Measurements from ENCODE around the gene ZNRD2.

The ZNRD2 gene

DNA sequence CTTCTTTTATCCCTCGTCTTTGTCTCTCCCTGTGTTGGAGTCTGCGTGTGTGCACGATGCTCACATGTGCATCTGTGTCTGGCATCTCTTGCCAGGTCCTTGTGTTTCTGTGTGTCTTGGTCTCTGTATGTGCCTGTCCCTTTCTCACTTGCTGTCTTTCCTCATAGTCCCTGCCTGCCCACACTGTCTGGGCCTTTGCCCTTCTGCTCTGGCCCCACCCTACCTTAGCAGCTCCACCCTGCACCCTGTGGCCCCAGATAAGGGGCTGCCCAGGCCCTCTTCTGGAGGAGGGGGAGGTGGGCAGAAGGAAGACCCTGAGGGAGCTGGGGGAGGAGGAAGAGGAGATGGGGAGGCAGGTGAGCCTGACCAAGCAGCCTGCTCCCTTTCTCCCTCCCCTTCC lies 8.4 kb downstream of the ZNRD2 start:
- TF ChIP-seq ZNF70 (CRISPR knock-in tag; IDR thresholded peaks at IDR 0.05), result no peak
- no peak for TF ChIP-seq ARNTL (CRISPR knock-in tag; IDR thresholded peaks at IDR 0.05; ENCODE audit: borderline replicate concordance, low read depth)
- TF ChIP-seq ZC3H10 (CRISPR knock-in tag; IDR thresholded peaks at IDR 0.05), result no peak
- no peak for TF ChIP-seq TCF4 (CRISPR knock-in tag; IDR thresholded peaks at IDR 0.05; ENCODE audit: borderline replicate concordance)
- no peak for TF ChIP-seq ESRRG (CRISPR knock-in tag; IDR thresholded peaks at IDR 0.05)
- TF ChIP-seq PPARA (CRISPR knock-in tag; IDR thresholded peaks at IDR 0.05; ENCODE audit: borderline replicate concordance), result no peak
- no peak for TF ChIP-seq ZFP3 (CRISPR knock-in tag; IDR thresholded peaks at IDR 0.05)
- no peak for TF ChIP-seq ZFP30 (CRISPR knock-in tag; IDR thresholded peaks at IDR 0.05)
- TF ChIP-seq RARB (CRISPR knock-in tag; IDR thresholded peaks at IDR 0.05), result no peak
- no peak for TF ChIP-seq SNAI2 (CRISPR knock-in tag; IDR thresholded peaks at IDR 0.05)
- TF ChIP-seq, protein P1, sequence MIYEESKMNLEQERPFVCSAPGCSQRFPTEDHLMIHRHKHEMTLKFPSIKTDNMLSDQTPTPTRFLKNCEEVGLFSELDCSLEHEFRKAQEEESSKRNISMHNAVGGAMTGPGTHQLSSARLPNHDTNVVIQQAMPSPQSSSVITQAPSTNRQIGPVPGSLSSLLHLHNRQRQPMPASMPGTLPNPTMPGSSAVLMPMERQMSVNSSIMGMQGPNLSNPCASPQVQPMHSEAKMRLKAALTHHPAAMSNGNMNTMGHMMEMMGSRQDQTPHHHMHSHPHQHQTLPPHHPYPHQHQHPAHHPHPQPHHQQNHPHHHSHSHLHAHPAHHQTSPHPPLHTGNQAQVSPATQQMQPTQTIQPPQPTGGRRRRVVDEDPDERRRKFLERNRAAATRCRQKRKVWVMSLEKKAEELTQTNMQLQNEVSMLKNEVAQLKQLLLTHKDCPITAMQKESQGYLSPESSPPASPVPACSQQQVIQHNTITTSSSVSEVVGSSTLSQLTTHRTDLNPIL (CRISPR knock-in tag; IDR thresholded peaks at IDR 0.05; ENCODE audit: low read depth), result no peak
- TF ChIP-seq TOX (CRISPR knock-in tag; IDR thresholded peaks at IDR 0.05; ENCODE audit: borderline replicate concordance), result no peak
- no peak for TF ChIP-seq BACH2 (CRISPR knock-in tag; IDR thresholded peaks at IDR 0.05; ENCODE audit: borderline replicate concordance)
- no peak for TF ChIP-seq OSR1 (CRISPR knock-in tag; IDR thresholded peaks at IDR 0.05)
- no peak for ATAC-seq

DNA sequence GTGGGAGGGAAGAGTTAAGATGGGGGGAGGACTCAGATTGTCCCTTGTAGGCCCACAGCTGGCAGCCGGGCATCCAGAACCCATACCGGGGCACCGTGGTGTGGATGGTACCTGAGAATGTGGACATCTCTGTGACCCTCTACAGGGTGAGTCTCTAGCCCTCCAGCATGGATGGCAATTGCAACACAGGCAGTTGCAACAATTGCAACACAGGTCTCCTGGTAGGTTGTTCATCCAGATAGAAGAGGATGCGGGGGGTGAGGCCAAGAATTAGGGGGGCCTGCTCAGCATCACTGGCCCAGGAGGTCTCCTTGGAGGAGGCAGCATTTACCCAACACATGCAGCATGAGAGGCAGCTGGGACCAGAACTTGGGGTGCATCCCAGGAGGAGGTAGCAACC lies 9.0 kb downstream of the ZNRD2 start:
- no peak for ATAC-seq
- TF ChIP-seq SNAI2 (CRISPR knock-in tag; IDR thresholded peaks at IDR 0.05), result no peak
- TF ChIP-seq, protein P1 (CRISPR knock-in tag; IDR thresholded peaks at IDR 0.05; ENCODE audit: low read depth), result no peak
- TF ChIP-seq GLIS3 (CRISPR knock-in tag; IDR thresholded peaks at IDR 0.05), result no peak
- TF ChIP-seq TOX (CRISPR knock-in tag; IDR thresholded peaks at IDR 0.05; ENCODE audit: borderline replicate concordance), result no peak
- no peak for TF ChIP-seq ARNTL (CRISPR knock-in tag; IDR thresholded peaks at IDR 0.05; ENCODE audit: borderline replicate concordance, low read depth)
- TF ChIP-seq PPARA (CRISPR knock-in tag; IDR thresholded peaks at IDR 0.05; ENCODE audit: borderline replicate concordance), result no peak
- TF ChIP-seq, protein P2, sequence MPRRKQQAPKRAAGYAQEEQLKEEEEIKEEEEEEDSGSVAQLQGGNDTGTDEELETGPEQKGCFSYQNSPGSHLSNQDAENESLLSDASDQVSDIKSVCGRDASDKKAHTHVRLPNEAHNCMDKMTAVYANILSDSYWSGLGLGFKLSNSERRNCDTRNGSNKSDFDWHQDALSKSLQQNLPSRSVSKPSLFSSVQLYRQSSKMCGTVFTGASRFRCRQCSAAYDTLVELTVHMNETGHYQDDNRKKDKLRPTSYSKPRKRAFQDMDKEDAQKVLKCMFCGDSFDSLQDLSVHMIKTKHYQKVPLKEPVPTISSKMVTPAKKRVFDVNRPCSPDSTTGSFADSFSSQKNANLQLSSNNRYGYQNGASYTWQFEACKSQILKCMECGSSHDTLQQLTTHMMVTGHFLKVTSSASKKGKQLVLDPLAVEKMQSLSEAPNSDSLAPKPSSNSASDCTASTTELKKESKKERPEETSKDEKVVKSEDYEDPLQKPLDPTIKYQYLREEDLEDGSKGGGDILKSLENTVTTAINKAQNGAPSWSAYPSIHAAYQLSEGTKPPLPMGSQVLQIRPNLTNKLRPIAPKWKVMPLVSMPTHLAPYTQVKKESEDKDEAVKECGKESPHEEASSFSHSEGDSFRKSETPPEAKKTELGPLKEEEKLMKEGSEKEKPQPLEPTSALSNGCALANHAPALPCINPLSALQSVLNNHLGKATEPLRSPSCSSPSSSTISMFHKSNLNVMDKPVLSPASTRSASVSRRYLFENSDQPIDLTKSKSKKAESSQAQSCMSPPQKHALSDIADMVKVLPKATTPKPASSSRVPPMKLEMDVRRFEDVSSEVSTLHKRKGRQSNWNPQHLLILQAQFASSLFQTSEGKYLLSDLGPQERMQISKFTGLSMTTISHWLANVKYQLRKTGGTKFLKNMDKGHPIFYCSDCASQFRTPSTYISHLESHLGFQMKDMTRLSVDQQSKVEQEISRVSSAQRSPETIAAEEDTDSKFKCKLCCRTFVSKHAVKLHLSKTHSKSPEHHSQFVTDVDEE (CRISPR knock-in tag; IDR thresholded peaks at IDR 0.05), result no peak
- TF ChIP-seq, protein P3, sequence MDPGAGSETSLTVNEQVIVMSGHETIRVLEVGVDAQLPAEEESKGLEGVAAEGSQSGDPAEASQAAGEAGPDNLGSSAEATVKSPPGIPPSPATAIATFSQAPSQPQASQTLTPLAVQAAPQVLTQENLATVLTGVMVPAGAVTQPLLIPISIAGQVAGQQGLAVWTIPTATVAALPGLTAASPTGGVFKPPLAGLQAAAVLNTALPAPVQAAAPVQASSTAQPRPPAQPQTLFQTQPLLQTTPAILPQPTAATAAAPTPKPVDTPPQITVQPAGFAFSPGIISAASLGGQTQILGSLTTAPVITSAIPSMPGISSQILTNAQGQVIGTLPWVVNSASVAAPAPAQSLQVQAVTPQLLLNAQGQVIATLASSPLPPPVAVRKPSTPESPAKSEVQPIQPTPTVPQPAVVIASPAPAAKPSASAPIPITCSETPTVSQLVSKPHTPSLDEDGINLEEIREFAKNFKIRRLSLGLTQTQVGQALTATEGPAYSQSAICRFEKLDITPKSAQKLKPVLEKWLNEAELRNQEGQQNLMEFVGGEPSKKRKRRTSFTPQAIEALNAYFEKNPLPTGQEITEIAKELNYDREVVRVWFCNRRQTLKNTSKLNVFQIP (CRISPR knock-in tag; IDR thresholded peaks at IDR 0.05; ENCODE audit: borderline replicate concordance, low read depth), result no peak
- no peak for TF ChIP-seq CSDC2 (CRISPR knock-in tag; IDR thresholded peaks at IDR 0.05)
- TF ChIP-seq, protein P4, sequence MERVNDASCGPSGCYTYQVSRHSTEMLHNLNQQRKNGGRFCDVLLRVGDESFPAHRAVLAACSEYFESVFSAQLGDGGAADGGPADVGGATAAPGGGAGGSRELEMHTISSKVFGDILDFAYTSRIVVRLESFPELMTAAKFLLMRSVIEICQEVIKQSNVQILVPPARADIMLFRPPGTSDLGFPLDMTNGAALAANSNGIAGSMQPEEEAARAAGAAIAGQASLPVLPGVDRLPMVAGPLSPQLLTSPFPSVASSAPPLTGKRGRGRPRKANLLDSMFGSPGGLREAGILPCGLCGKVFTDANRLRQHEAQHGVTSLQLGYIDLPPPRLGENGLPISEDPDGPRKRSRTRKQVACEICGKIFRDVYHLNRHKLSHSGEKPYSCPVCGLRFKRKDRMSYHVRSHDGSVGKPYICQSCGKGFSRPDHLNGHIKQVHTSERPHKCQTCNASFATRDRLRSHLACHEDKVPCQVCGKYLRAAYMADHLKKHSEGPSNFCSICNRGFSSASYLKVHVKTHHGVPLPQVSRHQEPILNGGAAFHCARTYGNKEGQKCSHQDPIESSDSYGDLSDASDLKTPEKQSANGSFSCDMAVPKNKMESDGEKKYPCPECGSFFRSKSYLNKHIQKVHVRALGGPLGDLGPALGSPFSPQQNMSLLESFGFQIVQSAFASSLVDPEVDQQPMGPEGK (CRISPR knock-in tag; IDR thresholded peaks at IDR 0.05; ENCODE audit: borderline replicate concordance), result no peak
- no peak for TF ChIP-seq ZC3H10 (CRISPR knock-in tag; IDR thresholded peaks at IDR 0.05)
- no peak for TF ChIP-seq BACH2 (CRISPR knock-in tag; IDR thresholded peaks at IDR 0.05; ENCODE audit: borderline replicate concordance)
- TF ChIP-seq ISL1 (CRISPR knock-in tag; IDR thresholded peaks at IDR 0.05), result no peak
- TF ChIP-seq, protein P5, sequence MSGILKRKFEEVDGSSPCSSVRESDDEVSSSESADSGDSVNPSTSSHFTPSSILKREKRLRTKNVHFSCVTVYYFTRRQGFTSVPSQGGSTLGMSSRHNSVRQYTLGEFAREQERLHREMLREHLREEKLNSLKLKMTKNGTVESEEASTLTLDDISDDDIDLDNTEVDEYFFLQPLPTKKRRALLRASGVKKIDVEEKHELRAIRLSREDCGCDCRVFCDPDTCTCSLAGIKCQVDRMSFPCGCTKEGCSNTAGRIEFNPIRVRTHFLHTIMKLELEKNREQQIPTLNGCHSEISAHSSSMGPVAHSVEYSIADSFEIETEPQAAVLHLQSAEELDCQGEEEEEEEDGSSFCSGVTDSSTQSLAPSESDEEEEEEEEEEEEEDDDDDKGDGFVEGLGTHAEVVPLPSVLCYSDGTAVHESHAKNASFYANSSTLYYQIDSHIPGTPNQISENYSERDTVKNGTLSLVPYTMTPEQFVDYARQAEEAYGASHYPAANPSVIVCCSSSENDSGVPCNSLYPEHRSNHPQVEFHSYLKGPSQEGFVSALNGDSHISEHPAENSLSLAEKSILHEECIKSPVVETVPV (CRISPR knock-in tag; IDR thresholded peaks at IDR 0.05), result no peak
- no peak for TF ChIP-seq OSR1 (CRISPR knock-in tag; IDR thresholded peaks at IDR 0.05)
- no peak for TF ChIP-seq ZNF8 (CRISPR knock-in tag; IDR thresholded peaks at IDR 0.05)
- no peak for TF ChIP-seq ZFP30 (CRISPR knock-in tag; IDR thresholded peaks at IDR 0.05)
- TF ChIP-seq ESRRG (CRISPR knock-in tag; IDR thresholded peaks at IDR 0.05), result no peak
- no peak for TF ChIP-seq TCF4 (CRISPR knock-in tag; IDR thresholded peaks at IDR 0.05; ENCODE audit: borderline replicate concordance)
- no peak for TF ChIP-seq ZNF70 (CRISPR knock-in tag; IDR thresholded peaks at IDR 0.05)
